Amniotic stem cell (primary cell): ENCODE measurements around the gene ABI3BP.

Experiments used
- DNase-seq: peaks from one replicate; lab custom pipeline; 2025; lab: John Stamatoyannopoulos, UW

Gene ABI3BP

GRCh38 chr3:100769693-100770092, 223.5 kb downstream of the ABI3BP start:
- no peak for DNase-seq

- no peak for DNase-seq
Observed at GRCh38 chr3:100766069-100766468, 227.2 kb downstream of the ABI3BP start.

- DNase-seq = no peak
Observed at GRCh38 chr3:100765437-100765975, 227.7 kb downstream of the ABI3BP start.

- no peak for DNase-seq
Observed at GRCh38 chr3:100761951-100762350, 231.3 kb downstream of the ABI3BP start.

- DNase-seq = no peak
Observed at GRCh38 chr3:100761211-100761942, 231.8 kb downstream of the ABI3BP start.

- DNase-seq = no peak
Observed at GRCh38 chr3:100760377-100760776, 232.8 kb downstream of the ABI3BP start.

- DNase-seq = no peak
Observed at GRCh38 chr3:100759950-100760349, 233.3 kb downstream of the ABI3BP start.

- no peak for DNase-seq
Observed at GRCh38 chr3:100759159-100759558, 234.1 kb downstream of the ABI3BP start.

- DNase-seq = no peak
Observed at GRCh38 chr3:100756441-100756840, 236.8 kb downstream of the ABI3BP start.

GRCh38 chr3:100754563-100755334, 238.5 kb downstream of the ABI3BP start:
- no peak for DNase-seq

- DNase-seq = no peak
Observed at GRCh38 chr3:100753846-100754245, 239.4 kb downstream of the ABI3BP start.

- no peak for DNase-seq
Observed at GRCh38 chr3:100748967-100749366, 244.3 kb downstream of the ABI3BP start.

GRCh38 chr3:100748220-100748619, 245.0 kb downstream of the ABI3BP start:
- no peak for DNase-seq

GRCh38 chr3:100746092-100746491, 247.1 kb downstream of the ABI3BP start:
- no peak for DNase-seq

GRCh38 chr3:100745617-100746016, 247.6 kb downstream of the ABI3BP start:
- no peak for DNase-seq

GRCh38 chr3:100744671-100745070, 248.6 kb downstream of the ABI3BP start:
- DNase-seq = no peak

- DNase-seq = no peak
Observed at GRCh38 chr3:100743535-100743934, 249.7 kb downstream of the ABI3BP start.

GRCh38 chr3:100740207-100740606, 253.0 kb downstream of the ABI3BP start:
- no peak for DNase-seq

GRCh38 chr3:100737334-100737733, 255.9 kb downstream of the ABI3BP start:
- no peak for DNase-seq

GRCh38 chr3:100732435-100732834, 260.8 kb downstream of the ABI3BP start:
- DNase-seq = no peak

- DNase-seq = no peak
Observed at GRCh38 chr3:100730524-100730923, 262.7 kb downstream of the ABI3BP start.

GRCh38 chr3:100726706-100727105, 266.5 kb downstream of the ABI3BP start:
- DNase-seq = no peak

- DNase-seq = no peak
Observed at GRCh38 chr3:100725935-100726513, 267.2 kb downstream of the ABI3BP start.
